HG03196 (cell line): ENCODE data around the gene ATP9A.

Experiments used
- ATAC-seq: cut with Tn5 transposase; IDR thresholded peaks from one replicate; pipeline ENCODE4 v1.9.1; 2021; ENCODE audit not compliant: unreplicated experiment

ATP9A gene

DNA sequence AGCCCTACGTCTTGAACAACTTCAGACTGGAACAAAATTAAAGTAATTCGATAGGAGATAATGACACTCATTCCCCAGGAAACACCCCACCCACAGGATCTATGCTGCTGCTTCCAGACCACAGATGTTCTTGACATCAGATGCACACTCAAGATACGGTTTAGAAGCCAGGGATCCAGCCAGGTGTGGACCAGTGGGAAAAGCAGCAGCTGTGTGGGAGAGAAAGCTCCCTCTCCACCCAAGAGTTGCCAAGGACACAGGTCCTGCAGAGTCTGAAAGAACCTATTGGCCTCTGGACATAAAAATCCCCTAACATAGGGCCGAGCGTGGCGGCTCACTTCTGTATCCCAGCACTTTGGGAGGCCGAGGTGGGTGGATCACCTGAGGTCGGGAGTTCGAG, 133.9 kb downstream of the ATP9A start:
- ATAC-seq: no peak

DNA sequence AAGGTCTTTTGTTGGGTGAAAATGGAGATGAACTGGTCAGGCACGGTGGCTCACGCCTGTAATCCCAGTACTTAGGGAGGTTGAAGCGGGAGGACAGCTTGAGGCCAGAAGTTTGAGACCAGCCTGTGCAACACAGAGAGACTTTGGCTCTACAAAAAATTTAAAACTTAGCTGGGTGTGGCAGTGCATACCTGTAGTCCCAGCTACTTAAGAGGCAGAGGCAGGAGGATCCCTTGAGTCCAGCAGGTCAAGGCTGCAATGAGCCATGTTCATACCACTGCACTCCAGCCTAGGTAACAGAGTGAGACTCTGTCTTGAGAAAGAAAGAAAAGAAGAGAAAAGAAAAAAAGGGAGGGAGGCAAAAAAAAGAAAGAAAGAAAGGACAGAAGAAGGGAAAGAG, 134.8 kb downstream of the ATP9A start:
- ATAC-seq: no peak

DNA sequence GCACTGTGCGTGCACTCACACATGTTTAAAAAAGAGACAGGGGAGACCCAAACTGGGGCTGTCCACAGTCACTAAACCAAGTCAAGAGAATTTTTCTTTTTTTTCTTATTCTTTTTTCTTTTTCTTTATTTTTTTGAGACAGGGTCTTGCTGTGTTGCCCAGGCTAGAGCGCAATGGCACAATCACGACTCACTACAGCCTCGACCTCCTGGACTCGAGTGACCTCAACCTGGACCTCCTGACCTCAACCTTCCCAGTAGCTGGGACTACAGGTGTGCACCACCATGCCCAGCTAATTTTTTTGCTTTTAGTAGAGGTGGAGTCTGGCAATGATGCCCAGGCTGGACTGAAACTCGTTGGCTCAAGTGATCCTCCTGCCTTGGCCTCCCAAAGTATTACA, 136.2 kb downstream of the ATP9A start:
- no peak for ATAC-seq

DNA sequence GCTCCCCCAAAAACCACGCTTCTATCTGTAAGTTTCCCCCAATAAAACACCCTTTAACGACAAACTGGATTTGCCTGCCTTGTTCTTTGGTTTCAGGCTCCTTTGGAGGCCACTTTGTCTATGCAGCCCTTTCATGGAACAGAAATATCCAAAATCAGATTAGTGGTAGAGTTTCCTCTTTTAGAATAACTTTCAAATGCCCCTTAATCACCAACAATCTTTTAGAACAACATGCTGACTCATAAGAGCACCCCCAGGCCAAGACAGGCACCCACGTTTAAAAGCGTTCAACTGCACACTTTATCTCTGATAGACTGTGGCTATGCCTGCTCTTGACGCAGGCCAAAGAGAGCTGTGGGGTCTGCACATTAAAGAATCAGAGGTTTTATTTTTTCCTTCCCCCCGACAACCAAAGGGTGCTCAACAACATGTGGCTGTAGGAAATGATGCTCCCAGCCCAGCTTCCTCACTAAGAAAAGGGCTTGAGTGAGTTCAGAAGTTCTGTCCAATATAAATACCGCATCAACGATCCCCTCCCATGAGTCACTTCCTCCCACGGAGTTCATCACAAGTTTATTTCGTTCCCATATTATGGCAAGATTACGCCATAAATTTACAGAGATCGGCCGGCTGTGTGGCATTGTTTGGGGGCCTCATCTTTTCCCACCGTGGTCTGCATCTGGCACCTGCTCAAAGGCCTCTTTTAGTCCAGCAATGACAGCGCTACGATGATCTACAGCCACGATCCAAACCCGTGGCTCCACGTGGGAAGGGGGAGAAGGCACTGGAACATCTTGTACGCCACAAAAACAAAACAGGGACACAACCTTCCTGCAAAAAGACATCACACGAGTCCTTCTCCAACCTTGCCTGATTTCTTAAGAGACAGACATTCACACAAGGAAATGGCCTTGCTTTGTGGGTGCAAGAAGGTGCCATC, 136.9 kb downstream of the ATP9A start:
- no peak for ATAC-seq

DNA sequence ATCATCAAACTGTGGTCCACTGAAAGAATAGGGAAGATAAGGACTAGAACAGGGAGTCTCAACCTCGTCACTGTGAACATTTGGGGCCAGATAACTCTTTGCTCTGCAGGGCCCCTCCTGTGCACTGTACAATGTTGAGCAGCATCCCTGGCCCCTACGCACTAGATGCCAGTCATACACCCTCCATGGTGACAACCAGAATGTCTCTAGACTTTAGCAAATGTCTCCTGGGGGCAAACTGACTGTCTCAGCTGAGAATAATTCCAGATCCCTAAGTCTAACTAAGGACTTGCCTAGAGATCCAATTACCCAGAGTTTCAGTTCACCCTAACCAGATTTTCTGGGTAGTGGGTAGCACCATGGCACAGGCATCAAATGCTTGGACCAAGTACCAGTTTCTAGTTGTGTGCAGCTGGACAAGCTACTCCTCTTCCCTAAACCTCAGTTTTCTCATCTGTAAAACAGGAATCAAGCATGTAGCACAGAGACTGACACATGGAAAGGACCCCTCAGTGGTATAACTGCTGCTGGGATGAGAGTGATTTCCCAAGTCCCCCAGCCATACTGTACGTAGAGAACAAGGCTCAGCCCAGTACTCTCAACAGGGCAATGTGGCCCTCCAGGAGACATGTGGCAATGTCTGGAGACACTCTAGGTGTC, 138.7 kb downstream of the ATP9A start:
- ATAC-seq: no peak

DNA sequence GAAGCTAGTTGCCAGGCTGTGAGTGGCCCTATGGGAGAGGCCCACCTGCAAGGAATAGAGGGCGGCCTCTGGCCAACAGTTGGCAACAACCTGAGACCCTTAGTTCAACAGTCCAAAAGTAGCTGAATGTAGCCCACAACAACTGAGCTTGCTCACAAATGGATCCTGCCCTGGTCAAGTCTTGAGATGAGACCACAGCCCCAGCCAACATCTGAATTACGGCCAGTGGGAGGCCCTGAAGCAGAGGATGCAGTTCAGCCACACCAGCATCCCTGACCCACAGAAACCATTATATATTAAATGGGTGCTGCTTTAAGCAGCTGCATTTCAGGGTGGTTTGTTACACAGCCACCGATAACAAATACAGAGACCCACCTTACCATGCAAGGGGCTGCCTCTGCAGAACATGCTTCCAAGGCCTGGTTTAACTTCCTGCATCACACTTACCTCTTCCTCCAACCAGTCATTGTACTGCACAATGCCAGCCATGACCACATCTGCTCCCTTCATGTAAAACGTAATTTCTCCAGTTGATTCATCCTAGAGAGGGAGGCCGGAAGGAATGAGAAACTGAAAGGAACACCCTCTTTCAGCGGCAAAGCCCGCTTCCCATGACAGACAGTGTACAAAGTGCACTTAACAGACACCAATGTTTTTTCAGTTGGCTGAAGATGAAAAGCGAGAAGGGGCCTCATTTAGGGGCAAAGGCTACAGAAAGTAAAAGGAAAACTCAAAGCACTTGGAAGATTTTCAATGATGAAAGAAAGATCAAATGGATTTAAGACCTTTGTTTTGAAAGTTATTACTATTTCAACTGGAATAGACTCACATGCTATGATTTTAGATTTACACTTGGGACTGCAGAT, 139.4 kb downstream of the ATP9A start:
- no peak for ATAC-seq

DNA sequence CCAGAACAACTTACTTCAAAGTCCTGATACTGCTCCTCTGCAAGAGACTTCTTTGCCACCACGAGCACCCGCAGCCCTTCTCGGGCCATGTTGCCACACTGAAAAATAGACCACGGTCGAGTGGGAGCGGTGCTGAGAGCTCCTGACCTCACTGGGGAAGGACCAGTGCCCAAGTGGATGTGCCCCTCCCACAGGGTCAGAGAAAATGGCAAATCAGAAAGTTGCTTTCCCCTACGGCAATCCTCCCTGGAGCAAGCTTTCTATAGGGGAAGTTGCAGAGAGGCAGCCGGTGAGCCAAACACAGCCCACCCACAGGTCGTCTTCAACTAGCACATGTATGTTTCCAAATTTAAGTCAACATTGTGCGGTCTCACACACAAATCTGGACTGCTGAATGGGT, 140.6 kb downstream of the ATP9A start:
- ATAC-seq: no peak

DNA sequence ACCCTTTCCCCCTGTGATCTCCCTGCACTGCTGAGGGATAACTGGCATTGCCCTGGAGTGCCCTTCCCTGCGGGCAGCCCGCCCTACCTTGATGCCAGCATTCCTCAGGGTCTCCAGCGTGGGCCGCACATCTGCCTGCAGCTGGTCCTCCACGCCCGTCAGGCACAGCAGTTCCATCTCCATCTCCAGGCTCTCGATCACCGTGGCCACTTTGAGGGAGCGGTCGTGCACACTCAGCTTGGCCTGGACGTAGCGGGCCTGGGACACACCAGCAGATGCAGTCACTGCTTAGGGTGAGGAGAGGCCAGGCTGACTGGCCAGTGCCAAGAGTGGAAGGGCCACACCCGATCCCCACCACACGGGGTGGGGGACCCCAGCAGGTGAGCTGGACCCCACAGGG, 143.1 kb downstream of the ATP9A start:
- ATAC-seq: no peak

DNA sequence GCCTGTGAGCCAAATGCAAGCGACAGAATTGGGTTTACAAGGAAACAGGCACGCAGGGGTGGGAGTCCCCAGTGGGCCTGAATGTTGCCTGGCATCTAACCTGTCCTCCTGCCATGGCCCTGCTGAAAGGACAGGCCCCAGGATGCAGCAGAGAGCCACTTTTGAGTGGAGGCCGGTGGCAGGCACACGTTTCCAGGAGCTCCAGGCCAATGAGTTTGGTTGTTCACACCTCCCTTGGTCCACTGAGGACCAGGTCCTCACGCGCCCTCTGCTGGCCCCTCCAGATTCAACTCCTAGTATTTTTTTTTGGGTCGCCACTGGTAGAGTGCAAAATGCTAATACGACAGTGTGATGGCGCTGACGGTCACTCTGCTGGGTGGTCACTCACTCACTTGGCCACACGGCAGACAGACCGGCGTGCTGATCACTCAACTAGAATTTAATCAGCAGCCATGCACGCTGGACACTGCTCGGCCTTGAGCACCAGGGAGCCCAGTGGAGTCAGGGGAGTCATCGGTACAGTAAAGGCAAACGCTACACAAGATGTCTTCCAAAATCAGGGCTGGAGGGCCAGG, 143.9 kb downstream of the ATP9A start:
- ATAC-seq: no peak

DNA sequence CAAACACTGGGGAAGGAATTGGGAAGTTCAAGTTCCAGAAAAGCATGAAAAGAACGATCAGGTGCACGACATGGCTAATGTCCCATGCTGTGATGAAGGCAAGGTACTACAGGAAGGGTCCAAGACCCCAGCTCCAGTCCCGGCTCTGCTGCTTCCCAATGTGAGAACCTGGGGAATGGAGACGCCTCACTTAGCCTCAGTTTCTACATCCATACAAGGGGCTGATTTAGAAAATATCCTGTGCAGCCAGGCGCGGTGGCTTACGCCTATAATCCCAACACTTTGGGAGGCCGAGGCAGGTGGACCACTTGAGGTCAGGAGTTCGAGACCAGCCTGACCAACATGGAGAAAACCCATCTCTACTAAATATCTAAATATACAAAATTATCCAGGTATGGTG, 144.9 kb downstream of the ATP9A start:
- no peak for ATAC-seq

DNA sequence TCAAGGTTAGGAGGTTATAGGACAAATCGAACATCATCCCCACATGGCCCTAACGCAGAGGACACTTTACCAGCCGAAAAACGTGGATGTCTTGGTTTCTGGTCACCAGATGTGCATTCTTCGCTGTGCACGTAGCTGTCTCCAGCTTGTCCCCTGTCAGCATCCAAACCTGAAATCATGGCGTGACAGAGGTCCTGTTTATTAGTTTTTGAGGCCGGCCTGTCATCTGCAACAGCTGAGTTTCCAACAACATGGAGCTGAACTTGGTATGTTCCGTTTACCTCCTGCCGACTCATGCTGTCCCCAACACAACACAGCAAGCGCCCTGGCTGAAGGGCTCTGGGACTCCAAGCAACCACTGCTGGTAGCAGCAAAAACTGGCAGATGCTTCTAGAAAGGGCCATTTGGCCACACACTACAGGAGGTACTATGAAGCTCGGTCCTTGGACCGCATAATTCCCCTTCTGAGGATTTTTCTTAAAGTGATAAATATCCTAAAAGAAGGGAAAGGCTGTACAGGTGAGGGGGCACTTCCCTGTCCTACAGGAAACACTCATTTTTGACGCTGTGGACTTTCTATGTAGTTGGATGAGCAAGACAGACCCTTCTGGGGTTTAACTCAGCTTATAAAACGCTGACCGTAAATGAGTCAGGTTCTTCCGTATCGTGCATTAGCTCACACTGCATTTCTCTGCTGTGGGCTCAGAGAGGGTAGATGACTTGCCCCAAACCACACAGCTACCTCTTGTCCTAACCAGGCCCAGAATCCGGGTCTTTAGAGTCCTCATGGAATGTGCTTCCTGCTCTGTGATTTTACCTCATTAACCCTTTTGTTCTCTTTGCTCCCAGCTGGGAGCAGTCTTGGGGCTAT, 146.0 kb downstream of the ATP9A start:
- no peak for ATAC-seq

DNA sequence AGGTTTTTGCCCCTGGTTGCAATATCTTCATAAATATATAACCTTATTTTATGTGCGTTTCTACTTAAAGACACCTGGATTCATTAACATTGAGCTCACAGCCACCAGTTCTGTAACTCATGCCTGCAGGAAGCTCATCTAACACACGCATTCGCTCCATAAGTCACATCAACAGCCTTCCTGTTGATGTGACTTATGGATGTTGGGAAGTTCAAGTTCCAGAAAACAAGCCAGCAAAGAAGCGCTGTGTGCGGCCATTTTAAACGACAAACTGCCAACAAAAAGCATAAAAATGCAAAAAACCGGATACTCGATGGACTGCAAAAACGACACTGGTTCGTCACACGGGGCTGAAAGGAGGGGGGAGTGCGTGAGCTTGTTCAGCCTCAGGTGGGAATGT, 147.8 kb downstream of the ATP9A start:
- no peak for ATAC-seq

DNA sequence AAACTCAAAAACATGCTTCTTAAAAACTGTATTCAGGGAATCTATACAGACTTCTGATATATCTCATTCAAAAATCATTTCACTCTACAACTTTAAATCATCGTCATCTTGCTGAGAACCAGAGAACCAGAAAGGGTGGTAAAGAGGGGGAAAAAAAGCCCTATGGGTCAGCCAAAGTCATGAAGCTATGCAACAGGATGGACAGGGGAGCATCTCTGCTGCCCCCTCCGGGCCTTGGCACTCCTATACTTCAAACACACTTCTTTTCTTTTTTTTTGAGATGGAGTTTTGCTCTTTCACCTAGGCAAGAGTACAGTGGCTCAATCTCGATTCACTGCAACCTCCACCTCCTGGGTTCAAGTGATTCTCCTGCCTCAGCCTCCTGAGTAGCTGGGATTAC, 152.1 kb downstream of the ATP9A start:
- ATAC-seq: no peak

DNA sequence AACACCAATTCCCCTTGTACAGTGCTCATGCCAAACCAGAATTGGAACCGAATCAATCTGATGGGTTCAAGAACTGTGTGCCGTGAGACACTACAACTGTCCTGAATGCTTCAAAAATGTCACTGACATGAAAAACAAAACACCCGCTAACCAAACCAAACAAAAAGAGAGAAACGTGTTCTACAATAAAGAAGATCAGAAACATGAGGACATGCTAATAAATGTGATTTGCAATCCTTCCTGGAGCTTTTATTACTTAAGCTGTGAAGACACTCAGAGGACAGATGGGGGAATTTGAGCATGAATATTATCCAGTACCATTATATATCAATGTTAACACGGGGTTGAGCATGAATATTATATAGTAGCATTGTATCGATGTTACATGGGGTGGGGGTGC, 153.5 kb downstream of the ATP9A start:
- ATAC-seq: no peak

DNA sequence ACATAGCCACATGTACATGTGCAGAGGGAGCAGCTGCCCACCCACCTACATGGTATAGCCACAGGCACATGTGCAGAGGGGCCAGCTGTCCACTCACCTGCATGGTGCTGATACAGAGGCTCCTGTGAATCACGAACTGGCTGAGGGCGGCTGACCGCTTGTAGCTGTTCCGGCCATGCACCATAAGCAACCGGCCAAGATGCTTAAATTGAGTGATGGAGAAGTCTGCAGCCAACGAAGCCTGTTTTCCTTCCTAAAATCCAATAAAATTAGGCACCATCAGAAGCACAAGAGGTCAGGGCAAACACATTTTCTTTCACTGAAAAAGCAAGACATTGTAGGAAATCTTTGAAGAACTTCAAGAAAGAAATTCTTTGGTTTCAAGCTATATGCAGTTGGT, 154.6 kb downstream of the ATP9A start:
- no peak for ATAC-seq

DNA sequence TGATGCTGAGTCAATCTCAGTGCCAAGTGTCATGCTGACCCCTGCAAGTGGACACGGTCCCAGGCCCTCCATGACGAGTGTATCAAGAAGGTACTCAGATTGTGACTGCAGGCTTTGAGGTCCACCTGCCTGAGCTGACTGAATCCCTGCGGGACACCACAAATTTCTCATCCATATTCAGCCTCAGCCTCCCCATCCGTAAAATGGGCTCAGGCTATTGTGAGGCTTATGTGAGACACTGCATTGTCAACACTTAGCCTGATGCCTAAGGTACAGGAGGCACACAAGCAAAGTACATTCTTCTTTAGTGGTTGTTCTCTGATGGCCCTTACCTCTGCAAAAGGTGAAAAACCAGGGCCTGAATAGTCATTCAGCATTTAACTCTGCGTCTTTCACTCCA, 155.3 kb downstream of the ATP9A start:
- ATAC-seq: no peak

DNA sequence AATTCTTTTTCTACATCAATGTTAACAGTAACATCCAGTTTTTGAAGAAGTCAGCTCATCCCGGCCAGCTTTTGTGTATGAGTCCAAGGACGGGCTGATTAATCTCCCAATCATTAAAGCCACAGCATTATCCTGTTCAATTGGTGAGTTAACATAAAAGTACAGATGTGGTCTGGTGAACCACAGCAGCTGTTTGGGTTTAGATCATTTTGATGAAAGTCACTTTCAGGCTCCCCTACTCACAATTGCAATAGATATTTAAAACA, 156.6 kb downstream of the ATP9A start:
- ATAC-seq: no peak

DNA sequence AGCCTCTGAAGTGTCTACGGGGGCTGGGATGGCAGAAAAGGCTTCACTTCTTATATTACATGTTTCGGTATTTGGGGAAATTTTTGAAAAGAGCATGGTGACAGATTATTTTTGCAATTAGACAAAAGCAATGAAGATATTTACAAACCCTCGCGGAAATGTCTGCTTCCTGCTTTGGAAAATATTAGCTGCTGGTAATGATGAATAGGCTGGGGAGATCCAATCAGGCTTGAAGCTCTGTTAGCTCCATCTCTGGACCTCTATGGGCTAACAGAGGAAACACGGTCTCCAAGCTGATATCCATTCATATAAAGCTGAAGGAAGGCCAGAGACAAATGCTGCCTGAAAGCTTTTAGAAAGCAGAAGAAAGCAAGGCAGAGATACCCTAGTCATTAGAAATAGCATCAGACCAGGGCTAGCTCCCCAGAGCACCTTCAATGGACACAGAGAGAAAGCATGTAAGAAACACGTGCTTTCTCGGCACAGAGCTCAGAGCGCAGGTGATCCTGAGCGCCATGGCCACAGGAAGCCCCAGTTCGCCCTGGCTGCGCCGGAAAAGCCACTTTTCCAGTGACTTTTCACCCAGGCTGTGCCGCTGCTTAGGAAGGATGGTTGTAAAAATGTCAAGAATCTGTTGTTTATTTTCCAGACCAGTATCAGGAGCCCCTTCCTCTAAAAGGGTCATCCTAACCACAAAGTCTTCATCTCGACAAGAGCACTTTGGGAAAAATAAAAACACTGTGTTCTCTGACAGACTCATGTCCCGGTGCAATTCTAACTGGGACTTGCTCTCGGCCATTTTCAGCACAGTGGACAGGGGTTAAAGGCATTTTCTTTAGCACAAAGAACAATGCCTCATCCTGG, 157.2 kb downstream of the ATP9A start:
- ATAC-seq: no peak

DNA sequence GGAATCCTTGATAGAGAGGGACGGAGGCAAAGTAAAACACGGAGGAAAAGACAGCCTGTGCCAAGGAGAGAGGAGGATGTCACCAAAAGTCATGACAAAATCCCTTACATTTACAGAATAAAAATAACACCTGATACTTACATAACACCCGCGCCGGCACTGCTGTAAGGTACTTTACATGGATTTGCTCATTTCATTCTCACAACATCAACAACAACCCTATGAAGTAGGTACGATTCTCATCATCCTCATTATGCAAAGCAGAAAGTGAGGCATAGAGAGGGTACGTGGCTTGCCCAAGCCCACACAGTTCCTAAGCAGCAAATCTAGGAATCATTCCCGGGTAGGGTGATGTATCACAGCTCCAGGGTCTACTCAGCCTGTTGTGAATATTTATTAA, 158.1 kb downstream of the ATP9A start:
- ATAC-seq: no peak

DNA sequence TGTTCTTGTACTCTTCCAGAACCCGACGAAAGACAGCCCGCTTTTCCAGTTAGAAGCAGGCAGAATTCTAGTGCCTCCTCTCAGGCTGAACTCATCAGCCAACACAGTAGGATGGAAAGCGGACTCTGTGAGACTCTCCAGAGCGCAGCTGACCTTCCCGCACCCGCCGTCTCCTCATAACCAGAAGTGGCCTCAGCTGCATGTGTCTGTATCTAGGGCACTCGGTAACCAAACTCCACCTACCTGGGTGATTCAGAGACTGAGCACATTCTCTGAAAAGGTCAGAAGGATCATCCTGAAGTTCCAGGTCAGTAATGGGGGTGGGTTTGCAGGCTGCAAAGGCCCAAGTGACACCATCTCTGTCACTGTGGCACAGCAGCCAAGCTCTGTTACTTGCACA, 158.9 kb downstream of the ATP9A start:
- ATAC-seq: no peak
